HG02588 (cell line): Measurements from ENCODE around the gene LAMC3.

Source experiments
- ATAC-seq: cut with Tn5 transposase; IDR thresholded peaks from one replicate; pipeline ENCODE4 v1.9.1; 2021; ENCODE audit warnings: mild to moderate bottlenecking, moderate library complexity; ENCODE audit not compliant: unreplicated experiment

Gene LAMC3

GRCh38 chr9:131011274-131012022 is 2.5 kb downstream of the LAMC3 start:
- ATAC-seq: no peak

GRCh38 chr9:131012023-131012334 is 3.0 kb downstream of the LAMC3 start:
- no peak for ATAC-seq

GRCh38 chr9:131012396-131012917 is 3.5 kb downstream of the LAMC3 start:
- ATAC-seq: no peak

GRCh38 chr9:131013015-131013755 is 4.2 kb downstream of the LAMC3 start:
- ATAC-seq: no peak

- no peak for ATAC-seq
Observed at GRCh38 chr9:131013771-131014676, 5.0 kb downstream of the LAMC3 start.

- ATAC-seq: no peak
Observed at GRCh38 chr9:131015112-131015511, 6.1 kb downstream of the LAMC3 start.

- ATAC-seq: no peak
Observed at GRCh38 chr9:131015876-131016397, 7.0 kb downstream of the LAMC3 start.

GRCh38 chr9:131017067-131017466 is 8.1 kb downstream of the LAMC3 start:
- ATAC-seq: no peak

GRCh38 chr9:131018621-131019020 is 9.6 kb downstream of the LAMC3 start:
- ATAC-seq: no peak

- ATAC-seq: no peak
Observed at GRCh38 chr9:131019388-131020239, 10.6 kb downstream of the LAMC3 start.

- no peak for ATAC-seq
Observed at GRCh38 chr9:131020388-131020787, 11.4 kb downstream of the LAMC3 start.

- ATAC-seq: no peak
Observed at GRCh38 chr9:131020862-131021261, 11.9 kb downstream of the LAMC3 start.

GRCh38 chr9:131021785-131022184 is 12.8 kb downstream of the LAMC3 start:
- no peak for ATAC-seq

- ATAC-seq: no peak
Observed at GRCh38 chr9:131024978-131025868, 16.2 kb downstream of the LAMC3 start.

- no peak for ATAC-seq
Observed at GRCh38 chr9:131025953-131026858, 17.2 kb downstream of the LAMC3 start.

GRCh38 chr9:131027048-131027871 is 18.3 kb downstream of the LAMC3 start:
- no peak for ATAC-seq

- ATAC-seq: no peak
Observed at GRCh38 chr9:131027872-131028179, 18.9 kb downstream of the LAMC3 start.
